Fibroblast of pulmonary artery (primary cell): ENCODE data around the gene DNAJC18.

Source experiments
- DNase-seq: peaks from one replicate; pipeline ENCODE4 v3.0.0-alpha.2; 2010; ENCODE audit warnings: low read depth
- H3K4me3 ChIP-seq: replicated peaks from 2 replicates; pipeline ENCODE4 v1.5.1; 2011; ENCODE audit warnings: low read depth, mild to moderate bottlenecking, control low read depth, low read length, moderate library complexity
- TF ChIP-seq, protein P1 (sequence below): IDR thresholded peaks from 2 replicates; pipeline ENCODE4 v1.5.1; 2011; ENCODE audit warnings: mild to moderate bottlenecking, control low read depth, low read length, inconsistent platforms; ENCODE audit errors: missing control alignments

Gene DNAJC18

DNA sequence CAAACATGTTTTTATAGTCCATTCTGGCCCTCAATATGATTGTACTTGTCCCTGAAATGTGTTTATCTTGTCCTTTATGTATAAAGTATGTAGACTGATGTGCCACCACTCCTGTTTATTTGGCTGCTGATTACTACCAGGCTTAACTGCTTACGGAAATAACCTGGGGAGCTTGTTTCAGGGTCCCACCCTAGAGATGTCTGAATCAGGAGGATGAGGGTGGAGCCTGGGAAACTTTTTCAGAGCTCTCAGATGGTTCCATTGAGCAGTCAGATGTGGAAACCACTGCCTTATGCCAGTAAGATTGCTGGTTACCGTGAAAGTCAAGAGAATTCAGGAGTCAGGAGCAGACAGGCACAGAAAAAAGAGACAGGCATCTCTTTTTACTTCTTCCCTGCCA lies 75.4 kb downstream of the DNAJC18 start:
- TF ChIP-seq, protein P1, sequence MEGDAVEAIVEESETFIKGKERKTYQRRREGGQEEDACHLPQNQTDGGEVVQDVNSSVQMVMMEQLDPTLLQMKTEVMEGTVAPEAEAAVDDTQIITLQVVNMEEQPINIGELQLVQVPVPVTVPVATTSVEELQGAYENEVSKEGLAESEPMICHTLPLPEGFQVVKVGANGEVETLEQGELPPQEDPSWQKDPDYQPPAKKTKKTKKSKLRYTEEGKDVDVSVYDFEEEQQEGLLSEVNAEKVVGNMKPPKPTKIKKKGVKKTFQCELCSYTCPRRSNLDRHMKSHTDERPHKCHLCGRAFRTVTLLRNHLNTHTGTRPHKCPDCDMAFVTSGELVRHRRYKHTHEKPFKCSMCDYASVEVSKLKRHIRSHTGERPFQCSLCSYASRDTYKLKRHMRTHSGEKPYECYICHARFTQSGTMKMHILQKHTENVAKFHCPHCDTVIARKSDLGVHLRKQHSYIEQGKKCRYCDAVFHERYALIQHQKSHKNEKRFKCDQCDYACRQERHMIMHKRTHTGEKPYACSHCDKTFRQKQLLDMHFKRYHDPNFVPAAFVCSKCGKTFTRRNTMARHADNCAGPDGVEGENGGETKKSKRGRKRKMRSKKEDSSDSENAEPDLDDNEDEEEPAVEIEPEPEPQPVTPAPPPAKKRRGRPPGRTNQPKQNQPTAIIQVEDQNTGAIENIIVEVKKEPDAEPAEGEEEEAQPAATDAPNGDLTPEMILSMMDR, result no peak
- no peak for DNase-seq
- no peak overlapping the region for H3K4me3 ChIP-seq

DNA sequence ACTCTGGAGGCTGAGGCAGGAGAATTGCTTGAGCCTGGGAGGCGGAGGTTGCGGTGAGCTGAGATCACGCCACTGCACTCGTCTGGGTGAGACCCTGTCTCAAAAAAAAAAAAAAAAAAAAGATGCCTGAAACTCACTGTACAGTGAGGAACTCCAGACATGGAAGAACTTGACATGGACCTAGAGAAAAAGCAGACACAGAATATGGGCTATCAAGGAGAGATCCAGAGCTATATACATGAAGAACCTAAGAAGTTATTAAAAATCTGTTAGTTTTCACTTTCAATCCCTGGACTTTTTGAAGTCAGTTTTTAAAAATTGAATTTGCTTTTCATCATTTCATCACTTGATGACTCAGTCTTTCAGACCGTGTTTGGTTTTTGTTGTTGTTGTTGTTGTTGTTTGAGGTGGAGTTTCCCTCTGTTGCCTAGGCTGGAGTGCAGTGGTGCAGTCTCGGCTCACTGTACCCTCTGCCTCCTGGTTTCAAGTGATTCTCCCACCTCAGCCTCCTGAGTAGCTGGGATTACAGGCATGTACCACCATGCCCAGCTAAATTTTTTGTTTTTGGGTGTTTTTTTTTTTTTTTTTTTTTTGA lies 77.4 kb downstream of the DNAJC18 start:
- TF ChIP-seq, protein P1, result no peak
- DNase-seq, result no peak
- no peak overlapping the region for H3K4me3 ChIP-seq

DNA sequence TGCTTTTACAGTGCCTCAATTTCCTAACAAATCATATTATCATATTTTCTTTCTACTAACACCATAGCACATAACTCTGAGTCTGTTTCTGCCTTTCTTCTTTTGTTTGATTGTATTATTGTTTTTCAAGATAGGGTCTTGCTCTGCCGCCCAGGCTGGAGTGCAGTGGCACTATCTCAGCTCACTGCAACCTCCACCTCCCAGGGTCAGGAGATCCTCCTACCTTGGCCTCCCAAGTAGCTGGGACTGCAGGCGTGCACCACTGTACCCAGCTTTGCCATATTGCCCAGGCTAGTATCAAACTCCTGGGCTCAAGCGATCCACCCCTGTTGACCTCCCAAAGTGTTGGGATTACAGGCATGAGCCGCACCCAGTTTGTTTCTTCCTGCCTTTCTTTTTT lies 78.9 kb downstream of the DNAJC18 start:
- no peak for DNase-seq
- H3K4me3 ChIP-seq, result no peak overlapping the region
- TF ChIP-seq, protein P1, result no peak
